ENCODE measurements around the gene GTF3C5. TPM values are rescaled to one million over a fixed set of nuclear protein-coding genes. Genes with fewer than 3 reads are reported as not detected.
A peak's percentile ranks its signal among the peaks of the same experiment; 100 is the strongest.

Gene GTF3C5
- total RNA-seq, 1 donor from 2014 or later, result 94.0 TPM

- no peaks in the 10 kb centered on the region for H3K9me3 Mint-ChIP-seq (ENCODE audit: low read depth)
- H3K36me3 Mint-ChIP-seq (ENCODE audit: insufficient read depth), result peaks cover 17% of the 10 kb centered on the region
- TF ChIP-seq CTCF (IDR thresholded peaks at IDR 0.05; ENCODE audit: unreplicated experiment), result no peak
- peaks cover 2% of the 10 kb centered on the region for H3K4me1 Mint-ChIP-seq (ENCODE audit: low read depth)
- H3K27me3 Mint-ChIP-seq, result no peaks in the 10 kb centered on the region
- no peak overlapping the region for H3K27ac Mint-ChIP-seq
- DNase-seq (ENCODE audit: low spot score, unreplicated experiment), result no peak
- no peak overlapping the region for H3K4me3 Mint-ChIP-seq (ENCODE audit: low read depth)
Observed at GRCh38 chr9:133041958-133042357, 11.2 kb downstream of the GTF3C5 start.

- no peaks in the 10 kb centered on the region for H3K9me3 Mint-ChIP-seq (ENCODE audit: low read depth)
- no peaks in the 10 kb centered on the region for H3K27me3 Mint-ChIP-seq
- no peak overlapping the region for H3K4me3 Mint-ChIP-seq (ENCODE audit: low read depth)
- no peak for TF ChIP-seq CTCF (IDR thresholded peaks at IDR 0.05; ENCODE audit: unreplicated experiment)
- DNase-seq (ENCODE audit: low spot score, unreplicated experiment), result no peak
- H3K36me3 Mint-ChIP-seq (ENCODE audit: insufficient read depth), result peaks cover 17% of the 10 kb centered on the region
- peaks cover 2% of the 10 kb centered on the region for H3K4me1 Mint-ChIP-seq (ENCODE audit: low read depth)
- H3K27ac Mint-ChIP-seq, result no peak overlapping the region
Observed at GRCh38 chr9:133042676-133043075, 11.9 kb downstream of the GTF3C5 start.

GRCh38 chr9:133043449-133044035 lies 12.7 kb downstream of the GTF3C5 start:
- TF ChIP-seq CTCF (IDR thresholded peaks at IDR 0.05; ENCODE audit: unreplicated experiment), result no peak
- no peak overlapping the region for H3K4me3 Mint-ChIP-seq (ENCODE audit: low read depth)
- peaks cover 16% of the 10 kb centered on the region for H3K36me3 Mint-ChIP-seq (ENCODE audit: insufficient read depth)
- no peaks in the 10 kb centered on the region for H3K4me1 Mint-ChIP-seq (ENCODE audit: low read depth)
- no peaks in the 10 kb centered on the region for H3K9me3 Mint-ChIP-seq (ENCODE audit: low read depth)
- H3K27me3 Mint-ChIP-seq, result no peaks in the 10 kb centered on the region
- H3K27ac Mint-ChIP-seq, result no peak overlapping the region
- no peak for DNase-seq (ENCODE audit: low spot score, unreplicated experiment)

GRCh38 chr9:133044125-133044524 lies 13.3 kb downstream of the GTF3C5 start:
- DNase-seq (ENCODE audit: low spot score, unreplicated experiment), result no peak
- H3K4me1 Mint-ChIP-seq (ENCODE audit: low read depth), result no peaks in the 10 kb centered on the region
- TF ChIP-seq CTCF (IDR thresholded peaks at IDR 0.05; ENCODE audit: unreplicated experiment), result no peak
- H3K27me3 Mint-ChIP-seq, result no peaks in the 10 kb centered on the region
- no peaks in the 10 kb centered on the region for H3K9me3 Mint-ChIP-seq (ENCODE audit: low read depth)
- no peak overlapping the region for H3K4me3 Mint-ChIP-seq (ENCODE audit: low read depth)
- peak overlapping the region; percentile 39 for H3K27ac Mint-ChIP-seq
- H3K36me3 Mint-ChIP-seq (ENCODE audit: insufficient read depth), result peaks cover 16% of the 10 kb centered on the region

DNA sequence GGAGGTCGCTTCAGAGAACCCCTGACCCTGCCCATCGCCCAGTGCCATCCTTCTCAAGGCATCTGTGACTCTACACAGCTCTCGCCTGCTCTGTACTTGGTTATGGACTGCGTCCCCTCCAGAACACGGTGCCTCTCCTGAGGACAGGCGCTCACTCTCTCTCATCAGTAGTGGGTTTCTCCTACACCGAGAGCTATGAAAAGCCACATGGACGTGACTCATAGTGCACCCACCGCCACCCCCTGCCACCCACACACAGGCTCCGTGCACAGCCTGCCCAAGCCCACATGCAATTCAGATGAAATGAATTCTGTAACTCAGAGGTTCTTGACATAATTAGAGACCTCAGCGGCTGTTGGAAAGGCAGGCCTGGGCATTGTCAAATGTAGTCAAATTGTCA lies 13.9 kb downstream of the GTF3C5 start:
- no peaks in the 10 kb centered on the region for H3K9me3 Mint-ChIP-seq (ENCODE audit: low read depth)
- H3K27me3 Mint-ChIP-seq, result no peaks in the 10 kb centered on the region
- H3K4me1 Mint-ChIP-seq (ENCODE audit: low read depth), result no peaks in the 10 kb centered on the region
- H3K4me3 Mint-ChIP-seq (ENCODE audit: low read depth), result no peak overlapping the region
- peak overlapping the region; percentile 39 for H3K27ac Mint-ChIP-seq
- H3K36me3 Mint-ChIP-seq (ENCODE audit: insufficient read depth), result peaks cover 16% of the 10 kb centered on the region
- no peak for TF ChIP-seq CTCF (IDR thresholded peaks at IDR 0.05; ENCODE audit: unreplicated experiment)
- no peak for DNase-seq (ENCODE audit: low spot score, unreplicated experiment)
